ENCODE data around the gene RNF41. TPM values are rescaled to one million over a fixed set of nuclear protein-coding genes. Genes with fewer than 3 reads are reported as not detected.
A peak's percentile ranks its signal among the peaks of the same experiment; 100 is the strongest.
"Not testable (repeated sequence)": the region's sequence is repeated elsewhere in the genome, so short reads cannot be mapped to it uniquely, and the experiment has no call there.

Gene RNF41
- total RNA-seq, 4 donors from 2014 or later, result 33.3 to 46.5 (median 42.1) TPM

DNA sequence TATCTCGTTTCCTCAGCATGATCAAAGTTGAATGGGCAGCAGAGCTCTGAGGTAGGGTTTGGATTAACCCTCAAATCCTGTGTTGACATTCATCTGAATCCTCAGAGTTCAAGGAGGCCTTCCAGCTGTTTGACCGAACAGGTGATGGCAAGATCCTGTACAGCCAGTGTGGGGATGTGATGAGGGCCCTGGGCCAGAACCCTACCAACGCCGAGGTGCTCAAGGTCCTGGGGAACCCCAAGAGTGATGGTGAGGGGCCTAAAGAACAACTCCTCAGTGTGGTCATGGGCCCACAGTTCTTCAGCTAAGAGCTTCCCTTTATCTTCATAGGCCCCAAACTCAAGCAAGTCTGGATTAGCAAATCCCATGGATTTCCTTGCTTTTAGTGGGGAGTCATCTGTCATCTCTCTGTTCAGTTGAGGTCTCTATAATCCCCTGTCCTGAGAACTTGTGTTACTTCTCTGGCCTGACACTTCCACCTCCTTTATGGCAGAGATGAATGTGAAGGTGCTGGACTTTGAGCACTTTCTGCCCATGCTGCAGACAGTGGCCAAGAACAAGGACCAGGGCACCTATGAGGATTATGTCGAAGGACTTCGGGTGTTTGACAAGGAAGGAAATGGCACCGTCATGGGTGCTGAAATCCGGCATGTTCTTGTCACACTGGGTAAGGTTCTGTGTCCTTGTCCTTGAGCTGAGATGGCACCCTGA is 62.1 kb downstream of the RNF41 start:
- WGBS, 2 donors, result 19 to 24% methylated on average over 8 of the region's 8 CpGs
- TF ChIP-seq POLR2A (IDR thresholded peaks at IDR 0.05), result no peak
- TF ChIP-seq, protein P1, sequence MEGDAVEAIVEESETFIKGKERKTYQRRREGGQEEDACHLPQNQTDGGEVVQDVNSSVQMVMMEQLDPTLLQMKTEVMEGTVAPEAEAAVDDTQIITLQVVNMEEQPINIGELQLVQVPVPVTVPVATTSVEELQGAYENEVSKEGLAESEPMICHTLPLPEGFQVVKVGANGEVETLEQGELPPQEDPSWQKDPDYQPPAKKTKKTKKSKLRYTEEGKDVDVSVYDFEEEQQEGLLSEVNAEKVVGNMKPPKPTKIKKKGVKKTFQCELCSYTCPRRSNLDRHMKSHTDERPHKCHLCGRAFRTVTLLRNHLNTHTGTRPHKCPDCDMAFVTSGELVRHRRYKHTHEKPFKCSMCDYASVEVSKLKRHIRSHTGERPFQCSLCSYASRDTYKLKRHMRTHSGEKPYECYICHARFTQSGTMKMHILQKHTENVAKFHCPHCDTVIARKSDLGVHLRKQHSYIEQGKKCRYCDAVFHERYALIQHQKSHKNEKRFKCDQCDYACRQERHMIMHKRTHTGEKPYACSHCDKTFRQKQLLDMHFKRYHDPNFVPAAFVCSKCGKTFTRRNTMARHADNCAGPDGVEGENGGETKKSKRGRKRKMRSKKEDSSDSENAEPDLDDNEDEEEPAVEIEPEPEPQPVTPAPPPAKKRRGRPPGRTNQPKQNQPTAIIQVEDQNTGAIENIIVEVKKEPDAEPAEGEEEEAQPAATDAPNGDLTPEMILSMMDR (IDR thresholded peaks at IDR 0.05), result no peak
- H3K4me3 ChIP-seq (ENCODE audit: low read depth, poor library complexity, severe bottlenecking), result peak overlapping the region; percentile 80
- no peak for DNase-seq (ENCODE audit: low spot score in 2 of 2)
- intact Hi-C loops (cut with DNase I; ENCODE audit: low total_unique reads), result loop anchor here (2.0 kb wide), 1 partner anchor 31 kb away; the partner anchor contains the start of gene ESYT1

DNA sequence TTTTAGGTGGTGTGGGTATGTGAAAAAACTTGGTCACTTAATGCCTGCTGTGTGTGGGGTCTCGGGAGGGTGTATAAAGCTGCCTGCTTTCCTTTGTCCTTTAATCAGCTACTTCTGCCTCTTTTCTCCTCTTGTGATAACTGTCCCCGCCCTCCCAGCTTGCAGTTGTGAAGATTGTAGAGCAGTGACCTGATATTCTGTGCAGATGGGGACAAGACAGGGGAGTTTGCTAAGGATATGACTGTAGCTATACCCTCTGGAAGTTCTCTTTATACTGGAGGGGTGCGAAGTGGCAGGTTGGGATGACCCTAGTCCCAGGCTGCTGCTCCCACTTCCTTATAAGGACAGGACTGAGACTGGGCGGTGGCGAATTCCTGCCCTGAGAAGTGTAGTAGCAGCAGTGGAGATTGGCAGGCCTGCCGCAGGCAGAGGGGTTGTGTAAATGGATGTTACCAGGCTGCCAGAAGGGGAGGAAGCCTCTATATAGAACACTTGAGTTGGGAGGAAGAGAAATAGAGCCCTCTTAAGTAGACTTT is 62.7 kb downstream of the RNF41 start:
- intact Hi-C loops (cut with DNase I; ENCODE audit: low total_unique reads), result loop anchor here (2.0 kb wide), 1 partner anchor 30 kb away; the partner anchor contains the start of gene ESYT1
- 0% methylated on average over 6 of the region's 6 CpGs for whole genome bisulfite sequencing, 2 donors
- no peak for TF ChIP-seq POLR2A (IDR thresholded peaks at IDR 0.05)
- TF ChIP-seq, protein P1 (IDR thresholded peaks at IDR 0.05), result no peak
- H3K4me3 ChIP-seq (ENCODE audit: low read depth, poor library complexity, severe bottlenecking), result peak overlapping the region; percentile 80
- DNase-seq (ENCODE audit: low spot score in 2 of 2), result peak; percentile 88 to 97

DNA sequence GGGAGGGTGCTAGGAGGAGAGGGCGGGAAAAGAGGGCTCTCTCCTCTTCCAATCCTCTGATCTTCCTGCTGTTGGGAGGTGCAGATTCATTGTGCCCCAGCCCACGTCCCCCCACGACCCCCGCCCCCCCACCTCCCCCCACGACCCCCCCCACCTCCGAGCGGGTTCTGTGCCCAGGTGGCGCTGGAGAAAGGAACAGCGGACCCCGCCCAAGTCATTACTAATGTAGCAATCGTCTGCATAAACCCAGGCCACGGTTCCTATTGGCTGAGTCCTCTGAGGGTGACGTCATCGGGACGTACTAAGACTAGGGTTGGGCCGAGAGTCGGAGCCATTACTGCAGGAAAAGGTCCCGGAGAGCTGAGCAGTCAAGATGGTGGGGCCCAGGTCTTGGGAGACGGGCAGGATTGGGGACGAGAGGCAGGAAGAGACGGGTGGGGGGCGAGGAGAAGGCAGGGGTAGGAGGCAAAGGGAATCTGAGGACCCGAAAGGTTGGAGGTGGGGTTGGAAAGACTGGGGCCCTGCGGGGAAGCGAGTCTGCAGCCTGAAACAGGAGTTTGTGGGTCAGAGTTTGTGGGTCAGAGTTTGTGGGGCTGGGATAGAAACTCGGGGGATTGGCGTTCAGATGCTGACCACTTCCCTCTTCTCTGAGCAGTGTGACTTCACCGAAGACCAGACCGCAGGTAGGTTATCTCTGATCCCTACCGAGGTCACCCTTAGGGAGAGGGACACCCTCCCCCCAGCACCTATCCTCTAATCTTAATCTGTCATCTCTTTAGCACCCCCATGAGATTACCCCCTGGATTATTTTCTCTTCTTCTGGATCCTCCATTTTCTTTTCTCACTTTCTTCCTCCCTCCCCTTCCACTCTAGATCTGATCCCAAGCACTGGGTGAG is 63.4 kb downstream of the RNF41 start, which contains the start of gene MYL6:
TSS of gene MYL6 (plus strand) at position 331 of the 897 bp plus-strand sequence. CDS start at position 374, 43 bp downstream.
- TF ChIP-seq, protein P1 (IDR thresholded peaks at IDR 0.05), result no peak
- TF ChIP-seq POLR2A (IDR thresholded peaks at IDR 0.05), result peak in 1 of 2 donors; percentile 98
- DNase-seq (ENCODE audit: low spot score in 2 of 2), result peak; percentile 99
- intact Hi-C loops (cut with DNase I; ENCODE audit: low total_unique reads), result loop anchor here (2.0 kb wide), 1 partner anchor 29 kb away; the partner anchor contains the start of gene ESYT1
- peak within 1 kb of the TSS; percentile 80 for H3K4me3 ChIP-seq (ENCODE audit: low read depth, poor library complexity, severe bottlenecking)
- whole genome bisulfite sequencing, 2 donors, result 0 to 1% methylated on average over 30 of the region's 30 CpGs

DNA sequence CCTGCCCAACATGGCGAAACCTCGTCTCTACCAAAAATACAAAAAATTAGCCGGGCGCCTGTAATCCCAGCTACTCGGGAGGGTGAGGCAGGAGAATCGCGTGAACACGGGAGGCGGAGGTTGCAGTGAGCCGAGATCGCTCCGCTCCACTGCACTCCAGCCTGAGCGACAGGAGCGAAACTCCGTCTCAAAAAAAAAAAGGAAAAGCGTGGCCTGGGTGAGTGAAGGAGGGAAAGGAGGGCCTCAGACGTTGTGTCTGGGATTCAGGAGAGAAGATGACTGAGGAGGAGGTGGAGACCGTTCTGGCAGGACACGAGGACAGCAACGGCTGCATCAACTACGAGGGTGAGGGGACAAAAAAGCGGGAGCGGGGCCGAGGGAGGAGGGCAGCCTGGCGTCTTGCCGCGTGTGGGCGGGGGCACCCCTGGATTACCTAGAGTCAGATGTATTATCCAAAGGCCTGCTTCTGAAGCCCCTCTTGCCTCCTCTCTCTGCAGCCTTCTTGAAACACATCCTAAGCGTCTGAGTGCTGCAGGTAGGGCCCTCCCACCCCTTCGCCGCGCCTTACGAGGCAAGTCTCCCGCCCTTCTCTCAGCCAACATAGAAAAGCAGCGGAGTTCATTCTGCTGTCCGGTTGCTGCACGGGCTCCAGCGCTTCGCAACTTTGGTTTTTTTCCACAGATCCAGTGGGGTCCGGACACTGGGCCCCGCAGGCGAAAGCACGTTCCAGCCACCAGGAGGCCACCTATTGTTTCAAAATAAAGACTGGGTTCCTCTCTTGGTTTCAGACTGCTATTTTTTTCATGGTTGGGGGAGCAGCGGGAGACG is 64.3 kb downstream of the RNF41 start:
- peak; percentile 74 to 96 for DNase-seq (ENCODE audit: low spot score in 2 of 2)
- 3 to 4% methylated on average over 44 to 45 of the region's 45 CpGs for whole genome bisulfite sequencing, 2 donors
- TF ChIP-seq, protein P1 (IDR thresholded peaks at IDR 0.05), result peak in 1 of 3 donors; percentile 75
- no peak for TF ChIP-seq POLR2A (IDR thresholded peaks at IDR 0.05)
- peak overlapping the region; percentile 4 for H3K4me3 ChIP-seq (ENCODE audit: low read depth, poor library complexity, severe bottlenecking)
- intact Hi-C loops (cut with DNase I; ENCODE audit: low total_unique reads), result loop anchor here (2.0 kb wide), 1 partner anchor 29 kb away; the partner anchor contains the start of gene ESYT1

DNA sequence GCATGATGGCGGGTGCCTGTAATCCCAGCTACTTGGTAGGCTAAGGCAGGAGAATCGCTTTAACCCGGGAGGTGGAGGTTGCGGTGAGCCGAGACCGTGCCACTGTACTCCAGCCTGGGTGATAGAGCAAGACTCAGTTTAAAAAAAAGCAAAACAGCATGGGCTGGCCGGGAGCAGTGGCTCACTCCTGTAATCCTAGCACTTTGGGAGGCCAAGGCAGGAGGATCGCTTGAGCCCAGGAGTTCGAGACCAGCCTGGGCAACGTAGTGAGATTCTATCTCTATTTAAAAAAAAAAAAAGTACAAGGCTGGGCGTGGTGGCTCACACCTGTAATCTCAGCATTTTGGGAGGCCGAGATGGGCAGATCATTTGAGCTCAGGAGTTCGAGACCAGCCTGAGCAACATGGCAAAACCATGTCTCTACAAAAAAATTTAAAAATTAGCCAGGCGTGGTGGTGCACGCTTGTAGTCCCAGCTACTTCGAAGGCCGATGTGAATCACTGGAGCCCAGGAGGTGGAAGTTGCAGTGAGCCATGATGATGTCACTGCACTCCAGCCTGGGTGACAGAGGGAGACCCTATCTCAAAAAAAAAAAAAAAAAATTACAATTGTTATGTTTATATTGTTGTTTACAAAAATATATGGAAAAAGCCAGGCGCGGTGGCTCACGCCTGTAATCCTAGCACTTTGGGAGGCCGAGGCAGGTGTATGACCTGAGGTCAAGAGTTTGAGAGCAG is 65.1 kb downstream of the RNF41 start:
- WGBS, 2 donors, result 85 to 90% methylated on average over 21 of the region's 21 CpGs
- peak overlapping the region; percentile 4 for H3K4me3 ChIP-seq (ENCODE audit: low read depth, poor library complexity, severe bottlenecking)
- DNase-seq (ENCODE audit: low spot score in 2 of 2); intact Hi-C loops (cut with DNase I; ENCODE audit: low total_unique reads): not testable (repeated sequence)
